Duodenal mucosa (tissue), 2 donors: Measurements from ENCODE around the gene VSIG10.

Source experiments
- H3K27ac ChIP-seq: one replicate; pipeline ENCODE4 v1.7.0; 2013; ENCODE audit warnings: low read depth, low read length
- H3K27me3 ChIP-seq, 2 donors: one replicate each; pipeline ENCODE4 v1.7.0; 2013; ENCODE audit warnings: low read length in 2 of 2, control low read depth in 1 of 2; ENCODE audit not compliant: insufficient read depth in 2 of 2, control insufficient read depth in 1 of 2
- H3K36me3 ChIP-seq, 2 donors: one replicate each; pipeline ENCODE4 v1.7.0; 2013; ENCODE audit warnings: low read length in 2 of 2, control low read depth in 1 of 2; ENCODE audit not compliant: insufficient read depth in 2 of 2, control insufficient read depth in 1 of 2
- H3K4me1 ChIP-seq, 2 donors: one replicate each; pipeline ENCODE4 v1.7.0; 2013; ENCODE audit warnings: low read length in 2 of 2, control low read depth in 1 of 2; ENCODE audit not compliant: insufficient read depth in 2 of 2, control insufficient read depth in 1 of 2
- H3K4me3 ChIP-seq, 2 donors: one replicate each; pipeline ENCODE4 v1.7.0; 2013; ENCODE audit warnings: low read length in 2 of 2, low read depth in 1 of 2
- H3K9ac ChIP-seq, 2 donors: one replicate each; pipeline ENCODE4 v1.7.0; 2013; ENCODE audit warnings: low read length in 2 of 2, low read depth in 1 of 2
- H3K9me3 ChIP-seq, 2 donors: one replicate each; pipeline ENCODE4 v1.7.0; 2013; ENCODE audit warnings: low read length in 2 of 2, control low read depth in 1 of 2; ENCODE audit not compliant: control insufficient read depth in 1 of 2

VSIG10 gene

GRCh38 chr12:118119449-118119879 is 15.7 kb upstream of the VSIG10 start:
- peaks cover 0 to 12% of the 10 kb centered on the region in 2 donors for H3K4me1 ChIP-seq
- no peak overlapping the region for H3K4me3 ChIP-seq
- no peak overlapping the region for H3K9ac ChIP-seq
- no peaks in the 10 kb centered on the region for H3K27me3 ChIP-seq
- H3K27ac ChIP-seq = no peak overlapping the region
- H3K36me3 ChIP-seq = no peaks in the 10 kb centered on the region
- H3K9me3 ChIP-seq = no peaks in the 10 kb centered on the region

- Histone ChIP-seq H3K4me3 (no peak overlapping the region), H3K4me1 (peaks cover 0 to 16% of the 10 kb centered on the region in 2 donors), H3K9ac (no peak overlapping the region), H3K9me3 (no peaks in the 10 kb centered on the region), H3K27ac (no peak overlapping the region), H3K36me3 (no peaks in the 10 kb centered on the region), H3K27me3 (no peaks in the 10 kb centered on the region)
Observed at GRCh38 chr12:118109088-118109487, 5.3 kb upstream of the VSIG10 start.

- H3K27ac ChIP-seq = no peak overlapping the region
- H3K36me3 ChIP-seq = no peaks in the 10 kb centered on the region
- H3K9me3 ChIP-seq = no peaks in the 10 kb centered on the region
- peaks cover 0 to 17% of the 10 kb centered on the region in 2 donors for H3K4me1 ChIP-seq
- no peak overlapping the region for H3K4me3 ChIP-seq
- no peak overlapping the region for H3K9ac ChIP-seq
- no peaks in the 10 kb centered on the region for H3K27me3 ChIP-seq
Observed at GRCh38 chr12:118107694-118108093, 3.9 kb upstream of the VSIG10 start.

- Histone ChIP-seq H3K27ac (no peak overlapping the region), H3K4me3 (no peak overlapping the region), H3K9me3 (no peaks in the 10 kb centered on the region), H3K9ac (no peak overlapping the region), H3K4me1 (peaks cover 6 to 17% of the 10 kb centered on the region in 2 donors), H3K27me3 (no peaks in the 10 kb centered on the region), H3K36me3 (no peaks in the 10 kb centered on the region)
Observed at GRCh38 chr12:118107011-118107410, 3.2 kb upstream of the VSIG10 start.

- Histone ChIP-seq H3K27ac (peak overlapping the region; percentile 42), H3K9ac (peak overlapping the region; percentile 75 to 81)
Observed at GRCh38 chr12:118103201-118103600, 610 bp downstream of the VSIG10 start.

GRCh38 chr12:118102609-118103008 is 1.2 kb downstream of the VSIG10 start:
- Histone ChIP-seq H3K4me1 (peaks cover 9 to 23% of the 10 kb centered on the region in 2 donors), H3K36me3 (no peaks in the 10 kb centered on the region), H3K9ac (peak overlapping the region; percentile 75 to 81), H3K27me3 (no peaks in the 10 kb centered on the region), H3K4me3 (peak overlapping the region; percentile 82 to 83), H3K9me3 (no peaks in the 10 kb centered on the region), H3K27ac (no peak overlapping the region)

More at GRCh38 chr12:118103201-118103600, 610 bp downstream of the VSIG10 start:
- Histone ChIP-seq H3K36me3 (no peaks in the 10 kb centered on the region), H3K27me3 (no peaks in the 10 kb centered on the region), H3K9me3 (no peaks in the 10 kb centered on the region), H3K4me3 (peak overlapping the region; percentile 82 to 83), H3K4me1 (peaks cover 12 to 19% of the 10 kb centered on the region in 2 donors)

- H3K27me3 ChIP-seq = no peaks in the 10 kb centered on the region
- H3K9ac ChIP-seq = no peak overlapping the region
- no peaks in the 10 kb centered on the region for H3K36me3 ChIP-seq
- peaks cover 6 to 23% of the 10 kb centered on the region in 2 donors for H3K4me1 ChIP-seq
- no peaks in the 10 kb centered on the region for H3K9me3 ChIP-seq
- peak overlapping the region; percentile 82 to 83 for H3K4me3 ChIP-seq
- no peak overlapping the region for H3K27ac ChIP-seq
Observed at GRCh38 chr12:118102070-118102469, 1.7 kb downstream of the VSIG10 start.

- H3K4me1 ChIP-seq = peaks cover 5 to 23% of the 10 kb centered on the region in 2 donors
- H3K36me3 ChIP-seq = no peaks in the 10 kb centered on the region
- no peak overlapping the region for H3K4me3 ChIP-seq
- no peaks in the 10 kb centered on the region for H3K27me3 ChIP-seq
- no peak overlapping the region for H3K9ac ChIP-seq
- H3K27ac ChIP-seq = no peak overlapping the region
- no peaks in the 10 kb centered on the region for H3K9me3 ChIP-seq
Observed at GRCh38 chr12:118101051-118101450, 2.8 kb downstream of the VSIG10 start.

GRCh38 chr12:118098911-118099671 is 4.7 kb downstream of the VSIG10 start:
- H3K4me1 ChIP-seq = peaks cover under 1 to 23% of the 10 kb centered on the region in 2 donors
- H3K27ac ChIP-seq = no peak overlapping the region
- no peaks in the 10 kb centered on the region for H3K9me3 ChIP-seq
- peaks cover 0 to 5% of the 10 kb centered on the region in 2 donors for H3K36me3 ChIP-seq
- no peaks in the 10 kb centered on the region for H3K27me3 ChIP-seq
- H3K4me3 ChIP-seq = no peak overlapping the region
- H3K9ac ChIP-seq = no peak overlapping the region

GRCh38 chr12:118098401-118098800 is 5.4 kb downstream of the VSIG10 start:
- Histone ChIP-seq H3K9ac (no peak overlapping the region), H3K4me1 (peaks cover 0 to 23% of the 10 kb centered on the region in 2 donors)

More at GRCh38 chr12:118098401-118098800, 5.4 kb downstream of the VSIG10 start:
- Histone ChIP-seq H3K9me3 (no peaks in the 10 kb centered on the region), H3K27ac (no peak overlapping the region), H3K27me3 (no peaks in the 10 kb centered on the region), H3K4me3 (peak overlapping the region in 1 of 2 donors; percentile 21), H3K36me3 (peaks cover 0 to 5% of the 10 kb centered on the region in 2 donors)
